Measurements from ENCODE around the gene TMEM35B.

Gene TMEM35B

DNA sequence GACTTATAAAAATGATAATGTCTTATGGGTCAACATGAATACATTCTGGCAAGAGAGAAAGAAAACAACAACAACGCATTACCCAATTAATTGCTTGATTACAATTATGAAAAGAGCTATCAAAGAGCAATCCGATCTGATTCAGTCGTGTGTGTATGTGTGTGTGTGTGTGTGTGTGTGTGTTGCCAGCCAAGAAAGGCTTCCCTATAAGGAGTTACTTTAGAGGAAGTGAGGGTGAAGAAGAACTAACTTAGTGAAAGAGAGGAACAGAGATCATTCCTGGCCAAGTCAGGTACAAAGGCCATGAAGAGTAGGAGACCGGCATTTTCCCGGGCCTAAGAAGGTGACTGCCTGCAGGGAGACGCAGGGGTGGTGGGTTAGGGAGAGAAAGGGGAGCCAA is 9.4 kb downstream of the TMEM35B start:
- Histone ChIP-seq H3K27me3 (ENCODE audit: insufficient read depth, poor library complexity, severe bottlenecking) (no peaks in the 10 kb centered on the region), H3K27ac (replicated peaks) (no peak overlapping the region), H3K4me3 (replicated peaks; ENCODE audit: insufficient read depth, low read length) (no peak overlapping the region)
- DNase-seq (ENCODE audit: low read depth in 1 of 2, low spot score in 1 of 2) = peak; percentile 11 to 37
- TF ChIP-seq SPI1 (IDR thresholded peaks at IDR 0.05; ENCODE audit: borderline replicate concordance, low read depth) = peak; percentile 89
- no peak for TF ChIP-seq POLR2AphosphoS5 (IDR thresholded peaks at IDR 0.05; ENCODE audit: low read depth)

DNA sequence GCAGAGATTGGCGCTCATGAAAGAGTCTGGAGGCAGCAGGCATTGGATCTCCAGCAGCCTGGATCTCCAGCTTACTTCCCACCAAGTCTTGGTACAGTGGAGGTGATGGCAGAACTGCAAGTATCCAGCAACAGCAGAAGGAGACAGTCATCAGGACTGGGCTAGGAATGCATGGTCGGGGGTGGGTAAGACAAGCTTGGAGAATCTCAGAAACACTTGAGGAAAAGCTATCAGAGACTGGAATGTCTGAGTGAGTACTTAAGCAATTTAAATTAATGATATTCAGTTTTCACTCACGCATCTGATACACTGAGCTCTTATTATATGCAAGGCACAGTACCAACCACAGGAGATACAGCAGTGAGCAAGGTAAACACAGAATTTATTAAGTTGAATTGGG is 9.8 kb downstream of the TMEM35B start:
- Histone ChIP-seq H3K4me3 (replicated peaks; ENCODE audit: insufficient read depth, low read length) (no peak overlapping the region), H3K27ac (replicated peaks) (no peak overlapping the region), H3K27me3 (ENCODE audit: insufficient read depth, poor library complexity, severe bottlenecking) (no peaks in the 10 kb centered on the region)
- DNase-seq (ENCODE audit: low read depth in 1 of 2, low spot score in 1 of 2) = no peak
- TF ChIP-seq SPI1 (IDR thresholded peaks at IDR 0.05; ENCODE audit: borderline replicate concordance, low read depth) = no peak
- TF ChIP-seq, protein P1, sequence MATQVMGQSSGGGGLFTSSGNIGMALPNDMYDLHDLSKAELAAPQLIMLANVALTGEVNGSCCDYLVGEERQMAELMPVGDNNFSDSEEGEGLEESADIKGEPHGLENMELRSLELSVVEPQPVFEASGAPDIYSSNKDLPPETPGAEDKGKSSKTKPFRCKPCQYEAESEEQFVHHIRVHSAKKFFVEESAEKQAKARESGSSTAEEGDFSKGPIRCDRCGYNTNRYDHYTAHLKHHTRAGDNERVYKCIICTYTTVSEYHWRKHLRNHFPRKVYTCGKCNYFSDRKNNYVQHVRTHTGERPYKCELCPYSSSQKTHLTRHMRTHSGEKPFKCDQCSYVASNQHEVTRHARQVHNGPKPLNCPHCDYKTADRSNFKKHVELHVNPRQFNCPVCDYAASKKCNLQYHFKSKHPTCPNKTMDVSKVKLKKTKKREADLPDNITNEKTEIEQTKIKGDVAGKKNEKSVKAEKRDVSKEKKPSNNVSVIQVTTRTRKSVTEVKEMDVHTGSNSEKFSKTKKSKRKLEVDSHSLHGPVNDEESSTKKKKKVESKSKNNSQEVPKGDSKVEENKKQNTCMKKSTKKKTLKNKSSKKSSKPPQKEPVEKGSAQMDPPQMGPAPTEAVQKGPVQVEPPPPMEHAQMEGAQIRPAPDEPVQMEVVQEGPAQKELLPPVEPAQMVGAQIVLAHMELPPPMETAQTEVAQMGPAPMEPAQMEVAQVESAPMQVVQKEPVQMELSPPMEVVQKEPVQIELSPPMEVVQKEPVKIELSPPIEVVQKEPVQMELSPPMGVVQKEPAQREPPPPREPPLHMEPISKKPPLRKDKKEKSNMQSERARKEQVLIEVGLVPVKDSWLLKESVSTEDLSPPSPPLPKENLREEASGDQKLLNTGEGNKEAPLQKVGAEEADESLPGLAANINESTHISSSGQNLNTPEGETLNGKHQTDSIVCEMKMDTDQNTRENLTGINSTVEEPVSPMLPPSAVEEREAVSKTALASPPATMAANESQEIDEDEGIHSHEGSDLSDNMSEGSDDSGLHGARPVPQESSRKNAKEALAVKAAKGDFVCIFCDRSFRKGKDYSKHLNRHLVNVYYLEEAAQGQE (IDR thresholded peaks at IDR 0.05; ENCODE audit: insufficient replicate concordance, low read depth) = no peak
- no peak for TF ChIP-seq GABPA (IDR thresholded peaks at IDR 0.05; ENCODE audit: low read depth)
- TF ChIP-seq, protein P2, sequence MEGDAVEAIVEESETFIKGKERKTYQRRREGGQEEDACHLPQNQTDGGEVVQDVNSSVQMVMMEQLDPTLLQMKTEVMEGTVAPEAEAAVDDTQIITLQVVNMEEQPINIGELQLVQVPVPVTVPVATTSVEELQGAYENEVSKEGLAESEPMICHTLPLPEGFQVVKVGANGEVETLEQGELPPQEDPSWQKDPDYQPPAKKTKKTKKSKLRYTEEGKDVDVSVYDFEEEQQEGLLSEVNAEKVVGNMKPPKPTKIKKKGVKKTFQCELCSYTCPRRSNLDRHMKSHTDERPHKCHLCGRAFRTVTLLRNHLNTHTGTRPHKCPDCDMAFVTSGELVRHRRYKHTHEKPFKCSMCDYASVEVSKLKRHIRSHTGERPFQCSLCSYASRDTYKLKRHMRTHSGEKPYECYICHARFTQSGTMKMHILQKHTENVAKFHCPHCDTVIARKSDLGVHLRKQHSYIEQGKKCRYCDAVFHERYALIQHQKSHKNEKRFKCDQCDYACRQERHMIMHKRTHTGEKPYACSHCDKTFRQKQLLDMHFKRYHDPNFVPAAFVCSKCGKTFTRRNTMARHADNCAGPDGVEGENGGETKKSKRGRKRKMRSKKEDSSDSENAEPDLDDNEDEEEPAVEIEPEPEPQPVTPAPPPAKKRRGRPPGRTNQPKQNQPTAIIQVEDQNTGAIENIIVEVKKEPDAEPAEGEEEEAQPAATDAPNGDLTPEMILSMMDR (IDR thresholded peaks at IDR 0.05; ENCODE audit: insufficient read depth, low read length) = no peak

DNA sequence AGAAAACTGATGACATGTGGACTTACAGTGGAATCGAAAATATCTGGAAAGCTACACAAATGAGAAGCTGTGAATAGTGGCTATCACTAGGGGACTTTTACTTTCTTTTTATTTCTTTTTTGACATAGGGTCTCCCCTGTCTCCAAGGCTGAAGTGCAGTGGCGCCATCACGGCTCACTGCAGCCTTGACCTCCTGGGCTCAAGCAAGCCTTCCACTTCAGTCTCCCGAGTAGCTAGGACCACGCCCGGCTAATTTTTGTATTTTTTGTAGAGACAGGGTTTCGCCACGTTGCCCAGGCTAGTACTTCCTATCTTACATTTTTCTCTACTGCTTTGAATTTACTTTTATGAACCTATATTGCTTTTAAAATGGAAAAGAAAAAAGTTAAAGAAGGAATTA is 10.5 kb downstream of the TMEM35B start:
- TF ChIP-seq, protein P2 (IDR thresholded peaks at IDR 0.05; ENCODE audit: insufficient read depth, low read length) = no peak
- TF ChIP-seq, protein P1 (IDR thresholded peaks at IDR 0.05; ENCODE audit: insufficient replicate concordance, low read depth) = no peak
- TF ChIP-seq GABPA (IDR thresholded peaks at IDR 0.05; ENCODE audit: low read depth) = no peak
- no peak for TF ChIP-seq POLR2AphosphoS5 (IDR thresholded peaks at IDR 0.05; ENCODE audit: low read depth)
- TF ChIP-seq SPI1 (IDR thresholded peaks at IDR 0.05; ENCODE audit: borderline replicate concordance, low read depth) = no peak
- no peak overlapping the region for H3K27ac ChIP-seq (replicated peaks)
- no peak for DNase-seq (ENCODE audit: low read depth in 1 of 2, low spot score in 1 of 2)
- H3K4me3 ChIP-seq (replicated peaks; ENCODE audit: insufficient read depth, low read length) = no peak overlapping the region
- H3K27me3 ChIP-seq (ENCODE audit: insufficient read depth, poor library complexity, severe bottlenecking) = no peaks in the 10 kb centered on the region

DNA sequence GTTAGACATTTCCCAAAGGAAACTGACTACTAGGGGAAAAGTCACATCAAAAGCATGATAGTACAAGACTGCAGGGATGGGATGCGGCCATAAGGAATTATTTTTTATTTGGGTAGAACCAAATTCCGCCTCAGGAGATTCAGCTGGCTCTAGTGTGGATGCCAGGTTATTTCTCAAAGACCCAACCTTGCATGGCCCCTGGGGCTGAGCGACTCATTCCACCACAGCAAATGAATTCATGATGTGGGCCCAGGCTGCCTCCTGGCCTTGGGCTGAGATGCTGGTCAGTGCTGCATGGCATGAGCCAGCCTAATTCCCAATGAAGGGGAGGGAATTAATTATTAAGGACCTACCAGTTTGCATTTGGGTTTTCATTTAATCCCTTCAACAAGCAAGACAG is 11.8 kb downstream of the TMEM35B start:
- H3K27ac ChIP-seq (replicated peaks) = no peak overlapping the region
- no peaks in the 10 kb centered on the region for H3K27me3 ChIP-seq (ENCODE audit: insufficient read depth, poor library complexity, severe bottlenecking)
- H3K4me3 ChIP-seq (replicated peaks; ENCODE audit: insufficient read depth, low read length) = no peak overlapping the region
- DNase-seq (ENCODE audit: low read depth in 1 of 2, low spot score in 1 of 2) = no peak
- TF ChIP-seq, protein P2 (IDR thresholded peaks at IDR 0.05; ENCODE audit: insufficient read depth, low read length) = no peak
- TF ChIP-seq GABPA (IDR thresholded peaks at IDR 0.05; ENCODE audit: low read depth) (no peak), POLR2AphosphoS5 (IDR thresholded peaks at IDR 0.05; ENCODE audit: low read depth) (no peak), SPI1 (IDR thresholded peaks at IDR 0.05; ENCODE audit: borderline replicate concordance, low read depth) (no peak)
- TF ChIP-seq, protein P1 (IDR thresholded peaks at IDR 0.05; ENCODE audit: insufficient replicate concordance, low read depth) = no peak

Data from HL-60 (cell line).